Iris pigment epithelial cell (primary cell): ENCODE results near the gene EEF1AKMT3.
"Not testable (repeated sequence)": the region's sequence is repeated elsewhere in the genome, so short reads cannot be mapped to it uniquely, and the experiment has no call there.

Source experiments
- DNase-seq: peaks from one replicate; pipeline ENCODE4 v3.0.0-alpha.2; 2011; ENCODE audit warnings: low read depth

Gene EEF1AKMT3

GRCh38 chr12:57765698-57766463, 6.5 kb upstream of the EEF1AKMT3 start:
- DNase-seq, result no peak

DNA sequence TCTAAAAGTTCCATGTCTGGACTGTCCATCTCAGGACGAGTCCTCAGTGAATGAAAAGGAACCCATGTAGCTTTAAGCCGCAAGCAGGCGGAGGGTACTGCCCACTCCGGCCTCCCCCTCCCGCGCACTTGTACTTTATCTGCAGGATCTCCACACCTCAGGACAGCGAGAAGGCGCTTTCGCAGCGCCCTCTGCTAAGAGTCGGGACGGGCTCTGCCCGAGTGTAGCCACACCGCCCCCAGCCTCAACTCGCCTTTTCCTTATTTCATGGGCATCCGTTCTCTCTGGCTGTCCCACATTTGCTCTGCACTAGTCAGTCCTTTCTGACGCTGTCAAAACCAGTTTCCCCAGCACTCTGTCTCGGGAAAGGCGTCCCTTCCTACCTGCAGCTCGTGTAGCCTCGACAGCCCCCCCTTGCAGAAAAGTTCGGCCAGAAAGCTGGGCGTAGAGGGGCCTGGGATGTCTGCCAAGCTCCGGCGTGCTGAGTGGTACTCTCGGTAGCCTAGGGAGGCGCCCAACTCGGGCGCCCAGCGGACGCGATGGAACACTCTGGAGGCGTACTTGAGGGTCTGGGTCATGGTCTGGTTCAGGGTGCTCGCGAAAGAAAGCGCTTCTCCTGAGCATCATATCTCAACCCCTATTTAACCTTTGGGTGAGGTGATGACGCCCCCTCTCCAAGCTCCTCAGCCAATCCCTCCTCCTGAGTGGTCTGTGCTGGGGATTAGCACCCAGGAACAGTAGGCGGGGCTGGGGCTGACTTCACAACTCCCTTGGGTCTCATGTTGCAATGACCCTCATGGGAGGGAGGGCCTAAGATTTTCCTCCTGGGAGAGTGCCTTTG, 5.7 kb upstream of the EEF1AKMT3 start, which contains the start of gene CYP27B1:
Gene CYP27B1, minus strand, starts transcription at position 615 of the 841 bp plus-strand sequence. Its CDS starts 37 bp downstream, at position 578.
- DNase-seq, result peak; percentile 72

- no peak for DNase-seq
Observed at GRCh38 chr12:57767305-57767698, 5.1 kb upstream of the EEF1AKMT3 start.

DNA sequence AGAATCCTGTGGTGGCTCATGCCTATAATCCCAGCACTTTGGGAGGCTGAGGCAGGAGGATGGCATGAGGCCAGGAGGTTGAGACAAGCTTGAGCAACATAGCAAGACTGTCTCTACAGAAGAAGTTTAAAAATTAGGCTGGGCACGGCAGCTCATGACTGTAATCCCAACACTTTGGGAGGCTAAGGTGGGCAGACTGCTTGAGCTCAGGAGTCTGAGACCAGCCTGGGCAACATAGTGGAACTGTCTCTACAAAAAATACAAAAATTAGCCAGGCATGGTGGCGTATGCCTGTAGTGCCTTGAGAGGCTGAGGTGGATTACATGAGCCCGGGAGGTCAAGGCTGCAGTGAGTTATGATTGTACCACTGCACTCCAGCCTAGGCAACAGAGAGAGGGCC, 4.5 kb upstream of the EEF1AKMT3 start:
- DNase-seq, result no peak

GRCh38 chr12:57769594-57769993, 2.8 kb upstream of the EEF1AKMT3 start:
- DNase-seq, result no peak

DNA sequence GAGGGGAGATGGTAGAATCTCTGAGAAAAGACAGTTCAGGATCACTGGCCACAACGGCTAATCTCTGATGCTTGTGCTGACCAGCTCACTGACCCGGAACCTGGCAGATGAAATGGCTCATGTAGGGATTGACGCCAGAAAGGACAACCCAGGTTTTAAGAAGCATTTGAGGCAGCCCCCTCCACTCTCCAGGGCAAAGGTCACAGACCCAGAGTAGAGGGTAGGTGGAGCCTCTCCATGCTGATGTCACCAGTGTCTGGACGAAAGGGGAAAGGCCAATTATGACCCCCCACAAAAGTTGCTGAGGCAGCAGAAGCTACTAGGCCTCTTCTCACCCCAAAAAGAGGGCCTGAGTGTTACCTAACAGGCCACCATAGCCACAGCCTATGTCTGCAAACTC, 1.7 kb upstream of the EEF1AKMT3 start:
- DNase-seq, result no peak

DNA sequence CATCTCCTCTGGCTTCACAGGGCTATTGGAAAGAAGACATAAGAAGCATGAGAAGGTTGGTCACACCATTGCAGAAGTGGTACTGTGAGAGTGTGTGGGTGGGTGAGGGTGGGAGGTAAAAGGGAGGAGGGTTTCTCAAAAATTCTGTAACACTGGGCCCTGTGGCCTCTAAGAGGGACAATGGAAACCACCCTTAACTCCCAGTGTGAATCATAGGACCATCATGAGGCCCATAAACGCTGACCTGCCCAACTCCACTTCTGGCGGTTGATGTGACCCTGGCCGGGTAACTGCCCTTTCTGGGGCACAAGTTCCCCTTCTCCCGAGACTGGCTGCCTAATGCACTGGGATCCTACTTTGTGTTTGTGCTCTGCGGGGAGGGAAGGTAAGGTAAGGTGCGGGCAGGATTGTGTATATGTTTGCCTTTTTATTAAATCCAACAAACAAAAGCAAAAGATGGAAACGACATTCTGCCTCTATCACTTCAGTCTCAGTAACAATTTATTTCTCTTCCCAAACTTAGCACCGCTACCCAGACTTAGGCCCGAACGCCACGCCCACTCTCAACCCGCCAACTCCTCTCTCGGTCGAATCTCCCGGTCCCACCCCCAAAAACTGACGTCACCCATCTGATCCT, 1.1 kb upstream of the EEF1AKMT3 start:
- peak; percentile 92 for DNase-seq

DNA sequence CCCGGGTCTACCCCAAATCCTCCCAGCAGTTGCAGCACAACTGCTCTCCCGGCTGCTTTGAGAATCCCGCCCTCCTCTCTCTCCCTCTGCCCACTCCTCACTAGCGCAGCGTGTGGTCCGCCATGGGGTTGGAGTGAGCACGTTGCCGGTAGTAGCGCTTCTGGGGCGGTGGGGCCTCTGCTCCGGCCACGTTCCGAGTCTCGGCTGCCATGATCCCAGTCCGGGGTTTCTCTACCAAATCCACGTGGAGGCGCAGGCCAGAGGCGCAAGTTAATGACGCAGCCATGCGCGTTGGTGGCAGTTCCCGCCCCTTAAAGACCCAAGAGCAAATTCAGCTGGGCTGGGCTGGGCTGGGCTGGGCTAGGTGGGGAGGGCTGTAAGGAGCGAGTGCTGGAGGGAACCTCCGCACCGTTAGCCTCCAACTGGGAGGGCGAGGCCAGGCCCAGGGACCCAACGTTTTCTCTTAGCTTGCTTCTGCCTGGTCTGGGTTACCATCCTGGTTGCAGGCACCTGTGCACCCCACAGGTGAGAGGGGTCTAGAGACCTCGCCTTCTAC, 463 bp upstream of the EEF1AKMT3 start, which contains the start of gene METTL1:
Gene METTL1, minus strand, starts transcription at position 233 of the 556 bp plus-strand sequence. Its CDS starts 22 bp downstream, at position 211.
- DNase-seq, result peak; percentile 98

- DNase-seq, result not testable (repeated sequence)
Observed at GRCh38 chr12:57774634-57775033, 2.2 kb downstream of the EEF1AKMT3 start.

DNA sequence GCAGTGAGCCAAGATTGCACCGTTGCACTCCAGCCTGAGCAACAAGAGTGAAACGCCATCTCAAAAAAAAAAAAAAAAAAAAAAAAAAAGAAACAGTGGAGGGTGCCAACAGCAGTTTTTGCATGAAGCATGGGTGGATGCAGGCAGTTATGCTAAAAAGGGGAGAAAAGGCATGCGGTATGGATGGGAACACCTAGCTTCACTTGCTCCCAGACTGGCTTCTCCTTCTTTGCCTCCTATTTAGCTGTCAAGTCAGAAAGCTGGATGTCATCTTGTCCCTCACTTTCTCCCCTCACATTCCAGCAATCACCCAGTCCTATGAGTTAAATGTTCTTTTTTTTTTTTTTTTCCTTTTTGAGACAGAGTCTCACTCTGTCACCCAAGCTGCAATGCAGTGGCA, 2.6 kb downstream of the EEF1AKMT3 start:
- DNase-seq, result no peak

- DNase-seq, result no peak
Observed at GRCh38 chr12:57775563-57776246, 3.3 kb downstream of the EEF1AKMT3 start.

DNA sequence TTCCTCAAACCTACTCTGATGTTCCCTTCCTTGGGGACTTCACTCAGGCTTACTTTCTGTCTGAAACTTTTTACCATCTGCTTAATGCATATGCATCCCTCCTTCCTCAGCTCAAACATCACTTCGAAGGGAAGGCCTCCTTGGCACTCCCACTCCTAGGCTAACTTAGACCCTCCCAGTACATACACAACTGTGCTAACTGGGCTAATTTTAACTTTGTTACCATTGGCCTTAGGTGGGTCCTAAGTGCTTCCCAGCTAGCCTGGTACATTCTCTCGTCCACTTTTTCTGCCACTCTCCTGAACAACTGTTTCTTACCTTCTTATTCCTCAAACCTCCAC, 3.8 kb downstream of the EEF1AKMT3 start:
- no peak for DNase-seq

GRCh38 chr12:57777367-57777766, 5.0 kb downstream of the EEF1AKMT3 start:
- no peak for DNase-seq

GRCh38 chr12:57777911-57778310, 5.5 kb downstream of the EEF1AKMT3 start:
- no peak for DNase-seq

DNA sequence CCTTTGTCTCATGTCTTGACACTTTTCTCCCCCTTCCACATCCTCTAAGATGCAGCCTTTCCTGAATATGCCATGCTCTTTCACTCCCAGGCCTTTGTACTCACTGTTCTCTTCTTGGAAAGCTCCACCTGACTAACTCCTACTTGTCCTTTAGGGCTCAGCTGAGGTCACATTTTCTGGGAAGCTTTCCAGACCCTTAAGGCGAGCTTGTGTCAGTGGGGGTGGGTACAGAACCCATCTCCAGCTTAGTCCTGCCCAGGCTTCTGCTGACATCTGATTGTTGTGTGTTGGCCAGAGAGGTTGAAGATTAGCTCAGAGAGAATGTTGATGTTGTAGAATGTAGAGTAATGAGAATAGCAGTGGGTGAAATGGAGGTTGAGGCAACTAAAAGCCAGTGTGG, 7.3 kb downstream of the EEF1AKMT3 start:
- no peak for DNase-seq

DNA sequence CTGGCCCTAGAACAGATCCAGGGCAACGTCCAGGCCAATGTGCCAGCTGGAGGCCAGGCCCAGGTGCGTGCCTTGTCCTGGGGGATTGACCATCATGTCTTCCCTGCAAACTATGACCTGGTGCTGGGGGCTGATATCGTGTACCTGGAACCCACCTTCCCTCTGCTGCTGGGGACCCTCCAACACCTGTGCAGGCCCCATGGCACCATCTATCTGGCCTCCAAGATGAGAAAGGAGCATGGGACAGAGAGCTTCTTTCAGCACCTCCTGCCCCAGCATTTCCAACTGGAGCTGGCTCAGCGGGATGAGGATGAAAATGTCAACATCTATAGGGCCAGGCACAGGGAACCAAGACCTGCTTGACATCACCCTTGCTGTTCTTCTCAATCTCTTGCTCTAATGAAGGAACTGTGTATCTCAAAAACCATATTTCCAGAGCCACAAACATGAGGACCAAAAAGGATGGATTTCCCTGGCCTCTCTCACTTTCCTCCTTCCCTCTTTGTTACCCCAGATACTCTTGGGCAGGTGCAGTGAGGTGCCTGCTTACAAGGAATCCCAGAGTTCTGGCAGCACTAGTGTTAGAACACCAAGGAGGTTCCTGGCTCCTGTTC, 8.0 kb downstream of the EEF1AKMT3 start:
- no peak for DNase-seq

GRCh38 chr12:57781244-57781643, 8.8 kb downstream of the EEF1AKMT3 start:
- DNase-seq, result no peak

DNA sequence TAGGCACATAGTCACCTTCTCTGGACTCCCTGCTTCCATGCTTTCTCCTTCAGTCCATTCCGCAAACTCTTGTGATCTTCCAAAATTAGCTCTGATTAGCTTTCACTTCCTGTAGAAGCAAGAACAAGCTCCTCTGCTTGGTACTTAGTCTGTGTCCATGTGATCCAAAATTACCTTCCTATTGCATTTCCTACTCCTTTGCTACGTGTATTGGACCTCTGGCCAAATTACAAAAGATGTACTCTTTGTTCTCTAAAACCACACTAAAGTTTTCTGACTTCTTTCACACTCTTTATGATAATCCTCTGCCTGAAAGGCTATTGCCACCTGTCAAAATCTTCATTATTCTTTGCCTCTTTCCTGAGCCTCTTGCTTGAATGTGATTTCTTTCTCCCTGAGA, 9.4 kb downstream of the EEF1AKMT3 start:
- no peak for DNase-seq

DNA sequence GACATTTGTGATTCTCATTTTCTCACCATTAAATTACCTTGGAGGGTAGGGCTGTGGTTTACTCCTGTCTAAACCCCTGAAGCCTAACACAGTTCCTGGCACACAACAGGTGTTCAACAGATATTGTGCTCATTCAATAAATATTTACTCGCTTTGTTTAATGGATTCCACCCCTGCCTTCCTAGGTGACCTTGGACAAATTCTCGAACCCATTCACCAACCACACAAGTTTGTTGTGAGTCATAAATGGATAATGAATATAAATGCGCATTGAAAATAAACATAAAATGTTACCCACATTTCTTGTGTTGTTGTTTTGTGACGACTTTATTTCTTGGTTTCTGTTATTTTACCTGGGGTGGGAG, 9.8 kb downstream of the EEF1AKMT3 start:
- DNase-seq, result no peak

GRCh38 chr12:57782608-57783465, 10.4 kb downstream of the EEF1AKMT3 start, which contains the start of gene TSFM:
Gene TSFM (plus strand): TSS chr12:57782787. CDS start chr12:57782802, 15 bp downstream.
- peak; percentile 94 for DNase-seq
